SK-N-MC (cell line): ENCODE data around the gene BMF.
A peak's percentile ranks its signal among the peaks of the same experiment; 100 is the strongest.

Source experiments
- DNase-seq: peaks from one replicate; pipeline ENCODE4 v3.0.0-alpha.2; 2011; ENCODE audit warnings: low read depth, low spot score
- H3K27ac ChIP-seq: fragments of 200-600 bp; sonication (generic); 2 replicates; pipeline ENCODE4 v1.5.1; 2016; ENCODE audit warnings: mixed run types
- H3K36me3 ChIP-seq: fragments of 200-600 bp; sonication (generic); 2 replicates; pipeline ENCODE4 v1.6.1; 2017; ENCODE audit warnings: antibody characterized with exemption, low read length, mixed read lengths; ENCODE audit not compliant: insufficient read depth
- H3K4me3 ChIP-seq: fragments of 200-600 bp; sonication (generic); 2 replicates; pipeline ENCODE4 v1.5.1; 2016
- H3K9ac ChIP-seq: fragments of 200-600 bp; sonication (generic); 2 replicates; pipeline ENCODE4 v1.8.0; 2017; ENCODE audit warnings: mixed run types, mixed read lengths; ENCODE audit not compliant: insufficient read length
- H3K9me3 ChIP-seq: fragments of 200-600 bp; sonication (generic); 2 replicates; pipeline ENCODE4 v1.6.1; 2017; ENCODE audit warnings: low read depth, mild to moderate bottlenecking, antibody characterized with exemption, low read length, moderate library complexity, mixed read lengths
- EZH2 ChIP-seq: fragments of 200-600 bp; sonication (generic); IDR thresholded peaks from one replicate; pipeline ENCODE4 v1.6.1; 2017; ENCODE audit warnings: antibody characterized with exemption
- FOXP2 ChIP-seq: optimal IDR thresholded peaks from 2 replicates; pipeline ENCODE3; 2011; ENCODE audit warnings: mild to moderate bottlenecking, moderate library complexity; ENCODE audit not compliant: insufficient read depth; ENCODE audit errors: extremely low read length, control extremely low read depth
- POLR2AphosphoS5 ChIP-seq: IDR thresholded peaks from 2 replicates; pipeline ENCODE4 v1.6.1; 2012; ENCODE audit warnings: mild to moderate bottlenecking, low read depth, low read length, borderline replicate concordance

The BMF gene

GRCh38 chr15:40059821-40060220, 48.9 kb downstream of the BMF start:
- Histone ChIP-seq H3K9me3 (no peaks in the 10 kb centered on the region), H3K27ac (no peak overlapping the region), H3K4me3 (no peak overlapping the region), H3K36me3 (no peaks in the 10 kb centered on the region), H3K9ac (no peak overlapping the region)
- TF ChIP-seq POLR2AphosphoS5: no peak
- no peak for TF ChIP-seq EZH2
- no peak for TF ChIP-seq FOXP2
- DNase-seq: no peak

DNA sequence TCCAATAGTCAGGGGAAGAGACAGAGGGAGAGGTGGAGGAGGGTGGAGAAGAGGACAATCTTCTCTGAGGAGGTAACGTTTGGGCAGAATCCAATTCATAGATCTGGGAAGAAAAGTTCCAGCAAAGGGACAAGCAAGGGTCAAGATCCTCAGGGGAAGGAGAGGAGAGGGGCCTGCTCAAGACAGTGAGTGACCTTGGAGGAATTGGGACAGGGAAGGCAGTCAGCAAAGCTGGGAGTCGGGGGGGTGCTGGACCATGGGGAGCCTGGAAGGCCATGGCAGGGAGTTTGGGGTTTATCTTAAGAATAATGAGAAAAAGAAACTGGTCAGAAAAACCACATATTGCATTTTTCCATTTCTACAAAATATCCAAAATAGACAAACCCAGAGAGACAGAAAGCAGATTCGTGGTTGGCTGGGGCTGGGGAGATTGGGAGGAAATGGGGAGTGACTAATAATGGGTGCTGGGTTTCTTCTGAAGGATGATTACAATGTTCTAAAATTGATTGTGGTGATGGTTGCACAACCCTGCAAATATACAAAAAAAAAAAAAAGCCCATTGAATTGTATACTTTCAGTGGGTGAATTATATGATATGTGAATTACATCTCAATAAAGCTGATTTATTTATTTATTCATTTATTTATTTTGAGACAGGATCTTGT, 50.1 kb downstream of the BMF start:
- no peaks in the 10 kb centered on the region for H3K36me3 ChIP-seq
- H3K27ac ChIP-seq: no peak overlapping the region
- DNase-seq: no peak
- no peak overlapping the region for H3K4me3 ChIP-seq
- H3K9me3 ChIP-seq: no peaks in the 10 kb centered on the region
- no peak overlapping the region for H3K9ac ChIP-seq
- no peak for TF ChIP-seq EZH2
- no peak for TF ChIP-seq FOXP2
- no peak for TF ChIP-seq POLR2AphosphoS5

DNA sequence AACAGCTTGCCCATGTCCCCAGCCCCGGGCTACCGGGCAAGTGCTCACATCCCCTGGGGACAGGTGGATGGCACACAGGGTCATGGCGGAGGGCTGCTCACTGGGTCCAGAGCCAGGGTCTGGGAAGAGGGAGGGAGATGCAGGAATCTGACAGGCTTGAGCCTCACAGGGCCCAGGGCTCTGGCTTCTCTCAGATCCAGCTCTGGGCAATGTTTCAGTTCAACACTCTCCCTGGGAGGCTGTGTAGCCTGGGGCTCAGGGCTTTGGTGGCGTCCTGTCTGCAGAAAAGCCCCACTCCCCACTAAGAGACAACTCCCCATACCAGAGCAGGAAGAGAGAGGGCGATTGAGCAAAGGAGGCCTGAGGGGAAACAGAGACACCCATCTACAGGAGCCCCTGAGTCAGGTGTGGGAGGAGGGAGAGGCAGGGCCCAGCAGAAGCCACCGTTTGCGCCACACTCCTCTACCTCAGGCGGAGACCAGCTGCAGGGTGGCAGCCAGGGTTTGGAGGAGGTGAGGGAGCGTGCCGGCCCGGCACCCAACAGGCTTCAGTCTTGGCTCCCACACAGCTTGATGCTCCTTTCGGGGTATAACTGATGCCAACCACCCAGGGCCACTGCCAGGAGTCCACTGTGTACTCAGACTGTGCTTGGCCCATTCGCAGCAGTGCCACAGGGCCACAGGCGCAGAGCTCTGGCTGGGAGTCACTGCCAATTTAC, 52.9 kb downstream of the BMF start:
- Histone ChIP-seq H3K36me3 (no peaks in the 10 kb centered on the region), H3K9ac (no peak overlapping the region), H3K27ac (no peak overlapping the region), H3K9me3 (no peaks in the 10 kb centered on the region), H3K4me3 (no peak overlapping the region)
- TF ChIP-seq FOXP2 (no peak), EZH2 (no peak), POLR2AphosphoS5 (no peak)
- DNase-seq: no peak

DNA sequence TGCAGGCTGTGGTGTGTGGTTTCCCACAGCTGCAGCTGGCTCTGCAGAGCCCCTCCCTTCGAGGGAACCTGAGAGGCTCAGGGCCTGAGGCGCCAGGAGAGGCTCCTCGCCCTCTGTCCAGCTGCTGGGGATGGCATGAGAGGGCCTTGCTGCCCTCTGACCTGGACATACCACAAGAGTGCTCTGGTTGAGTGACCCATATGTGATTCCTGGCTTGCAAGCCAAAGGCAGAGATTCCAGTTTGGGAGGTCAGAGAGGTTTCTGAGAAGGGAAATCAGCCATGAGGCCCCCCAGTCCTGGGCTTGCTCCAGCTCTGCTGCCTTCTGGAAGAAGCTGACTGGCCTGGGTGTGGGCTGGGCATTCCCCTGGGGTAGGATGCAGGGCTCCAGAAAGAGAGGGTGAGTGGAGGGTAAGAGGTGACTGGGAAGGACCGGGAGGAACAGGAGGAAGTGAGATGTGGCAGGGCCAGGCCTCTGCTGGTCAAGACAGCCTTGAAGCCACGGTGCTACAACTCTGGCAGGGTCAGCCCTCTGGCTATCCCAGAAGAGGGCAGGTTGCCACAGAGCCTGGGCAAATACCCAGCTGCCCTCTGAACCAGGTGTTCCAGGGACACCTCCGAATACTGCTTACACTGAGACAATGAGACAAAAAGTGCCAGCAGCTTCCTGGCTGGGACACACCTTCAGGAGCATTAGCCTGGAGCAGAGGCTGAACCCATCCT, 53.7 kb downstream of the BMF start:
- Histone ChIP-seq H3K36me3 (no peaks in the 10 kb centered on the region), H3K9ac (no peak overlapping the region), H3K9me3 (no peaks in the 10 kb centered on the region), H3K4me3 (no peak overlapping the region), H3K27ac (no peak overlapping the region)
- no peak for DNase-seq
- TF ChIP-seq EZH2 (no peak), POLR2AphosphoS5 (no peak), FOXP2 (no peak)

DNA sequence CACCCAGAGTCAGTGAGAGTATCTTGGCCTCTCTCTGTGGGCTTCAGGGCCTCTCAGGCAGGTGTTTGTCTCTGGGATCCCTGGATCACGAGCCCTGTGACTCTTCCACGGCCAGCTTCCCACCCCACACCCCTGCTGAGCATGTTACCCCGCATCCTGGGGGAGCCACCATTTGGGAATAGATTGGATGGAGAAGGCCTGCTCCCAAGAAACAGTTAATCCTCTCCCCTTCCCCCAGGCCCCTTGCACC, 54.1 kb downstream of the BMF start:
- no peaks in the 10 kb centered on the region for H3K36me3 ChIP-seq
- no peaks in the 10 kb centered on the region for H3K9me3 ChIP-seq
- TF ChIP-seq FOXP2 (no peak), POLR2AphosphoS5 (no peak), EZH2 (no peak)
- H3K27ac ChIP-seq: no peak overlapping the region
- no peak overlapping the region for H3K9ac ChIP-seq
- no peak for DNase-seq
- H3K4me3 ChIP-seq: no peak overlapping the region

DNA sequence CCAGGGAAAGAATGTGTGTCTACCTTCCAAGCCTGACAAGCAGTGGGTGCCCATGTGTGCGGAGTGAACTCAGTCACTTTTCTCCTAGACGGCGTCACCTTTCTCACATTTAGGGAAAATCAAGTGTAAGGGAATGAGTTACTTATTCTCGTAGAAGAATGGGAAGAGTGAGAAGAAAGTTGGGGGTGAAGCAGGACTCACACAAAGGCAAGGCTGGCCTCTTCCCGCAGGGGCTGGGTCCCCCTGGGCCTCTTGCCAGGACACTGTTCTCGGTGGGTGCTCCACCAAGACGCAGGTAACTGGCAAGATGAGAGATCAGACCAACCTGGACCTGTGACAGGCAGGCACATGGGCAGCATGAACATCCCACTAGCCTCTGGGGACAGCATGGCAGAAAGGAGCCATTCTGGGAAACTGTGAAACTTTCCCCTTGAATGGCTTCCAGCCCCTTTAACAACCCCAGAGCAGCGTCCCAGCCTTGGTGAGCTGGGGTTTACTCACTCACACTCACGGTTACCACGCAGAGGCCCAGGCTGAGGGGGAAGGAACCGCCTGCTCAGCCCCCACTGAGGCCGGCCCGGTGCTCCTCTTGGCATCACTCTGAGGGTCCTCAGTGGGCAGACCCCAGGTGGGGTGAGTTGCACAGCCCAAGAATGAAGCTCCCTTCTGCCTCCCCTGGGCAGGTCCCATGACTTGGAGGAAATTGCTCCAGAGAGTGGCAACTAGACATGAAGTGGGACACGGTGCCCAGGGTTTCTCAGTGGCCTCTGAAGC, 54.7 kb downstream of the BMF start:
- H3K4me3 ChIP-seq: no peak overlapping the region
- TF ChIP-seq EZH2 (no peak), FOXP2 (no peak)

DNA sequence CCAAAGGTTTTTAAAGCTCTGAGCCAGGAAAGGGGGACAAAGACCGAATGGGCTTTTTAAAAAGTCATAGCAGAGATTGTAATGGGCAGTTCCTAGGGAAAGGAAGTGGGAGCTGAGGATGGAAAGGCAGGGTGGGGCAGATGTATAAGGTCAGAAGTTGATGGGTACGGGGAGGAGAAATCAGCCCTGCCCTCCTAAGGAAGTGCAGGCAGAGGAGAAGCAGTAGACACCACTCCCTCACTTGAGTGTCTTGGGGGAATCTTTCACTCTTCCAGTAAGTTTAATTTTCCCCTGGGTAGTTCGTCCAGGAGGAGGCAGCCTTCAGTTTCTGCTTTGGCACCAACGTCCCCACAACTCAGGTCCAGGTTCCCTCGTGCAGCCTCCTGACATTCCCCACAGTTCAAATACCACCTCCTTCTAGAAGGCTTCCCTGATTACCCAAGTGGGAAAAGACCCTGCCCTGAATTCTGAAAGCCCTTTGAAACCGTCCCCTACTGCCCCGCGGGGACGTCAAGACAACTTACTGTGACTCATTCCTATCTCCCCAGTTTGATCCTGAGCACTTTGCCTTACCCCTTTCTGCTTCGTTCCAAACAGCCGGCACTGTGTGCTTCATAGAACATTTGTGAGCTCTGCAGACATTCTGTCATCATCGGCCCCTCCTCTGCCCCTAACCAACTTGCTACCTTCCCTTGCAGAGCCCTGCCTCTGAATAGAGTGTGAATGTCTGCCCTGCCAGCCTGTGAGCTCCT, 55.4 kb downstream of the BMF start:
- Histone ChIP-seq H3K27ac (no peak overlapping the region), H3K4me3 (no peak overlapping the region), H3K36me3 (no peaks in the 10 kb centered on the region), H3K9ac (no peak overlapping the region), H3K9me3 (no peaks in the 10 kb centered on the region)
- DNase-seq: no peak
- TF ChIP-seq POLR2AphosphoS5 (no peak), EZH2 (no peak), FOXP2 (no peak)

More for the DNA sequence above, 54.7 kb downstream of the BMF start:
- H3K27ac ChIP-seq: no peak overlapping the region
- no peak for DNase-seq
- H3K36me3 ChIP-seq: no peaks in the 10 kb centered on the region
- no peaks in the 10 kb centered on the region for H3K9me3 ChIP-seq
- H3K9ac ChIP-seq: no peak overlapping the region

DNA sequence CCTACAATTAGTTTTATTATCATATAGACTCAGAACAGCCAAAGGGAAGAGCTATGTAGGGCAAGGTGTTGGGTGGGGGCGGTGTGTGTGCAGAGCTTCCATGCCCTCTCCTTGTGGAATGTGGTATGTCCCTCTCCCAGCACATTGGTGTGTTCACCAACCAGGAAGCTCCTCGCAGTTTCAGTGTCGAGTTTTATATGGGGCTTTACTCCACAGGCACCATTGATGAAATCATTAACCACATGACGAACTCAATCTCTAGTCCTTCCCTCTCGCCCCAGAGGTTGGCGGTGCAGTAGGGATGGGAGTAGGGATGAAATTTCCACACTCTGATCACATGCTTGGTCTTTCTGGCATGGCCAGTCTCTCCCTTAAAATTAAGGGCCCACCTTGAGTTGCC, 56.1 kb downstream of the BMF start:
- Histone ChIP-seq H3K4me3 (no peak overlapping the region), H3K36me3 (no peaks in the 10 kb centered on the region), H3K27ac (0 out of 2 replicates have a peak overlapping the region, but pooled peaks have one; percentile 2), H3K9me3 (no peaks in the 10 kb centered on the region), H3K9ac (no peak overlapping the region)
- DNase-seq: no peak
- TF ChIP-seq FOXP2 (no peak), POLR2AphosphoS5 (no peak), EZH2 (no peak)
